ENCODE results near the gene FOLH1.
"Not testable (repeated sequence)": the region's sequence is repeated elsewhere in the genome, so short reads cannot be mapped to it uniquely, and the experiment has no call there.

The FOLH1 gene

GRCh38 chr11:49175378-49175777 is 33.0 kb downstream of the FOLH1 start:
- DNase-seq: not testable (repeated sequence)

GRCh38 chr11:49174691-49175366 is 33.6 kb downstream of the FOLH1 start:
- not testable (repeated sequence) for DNase-seq

GRCh38 chr11:49171613-49172012 is 36.8 kb downstream of the FOLH1 start:
- not testable (repeated sequence) for DNase-seq

- DNase-seq: not testable (repeated sequence)
Measured at GRCh38 chr11:49169579-49169978, 38.8 kb downstream of the FOLH1 start.

- DNase-seq: not testable (repeated sequence)
Measured at GRCh38 chr11:49168992-49169391, 39.4 kb downstream of the FOLH1 start.

- no peak for DNase-seq
Measured at GRCh38 chr11:49151211-49151610, 57.2 kb downstream of the FOLH1 start.

- DNase-seq: not testable (repeated sequence)
Measured at GRCh38 chr11:49102356-49102755, 106.0 kb downstream of the FOLH1 start.
